Measurements from ENCODE around the gene GPC6. TPM values are rescaled to one million over a fixed set of nuclear protein-coding genes. Genes with fewer than 3 reads are reported as not detected.
A peak's percentile ranks its signal among the peaks of the same experiment; 100 is the strongest.

The GPC6 gene
- total RNA-seq, 1 donor = 77.8 TPM

GRCh38 chr13:94182185-94182761 lies 955.7 kb downstream of the GPC6 start:
- Histone ChIP-seq H3K4me1 (ENCODE audit: insufficient read depth, low read length) (no peaks in the 10 kb centered on the region), H3K4me2 (ENCODE audit: insufficient read depth, low read length) (no peak overlapping the region), H3K79me2 (ENCODE audit: insufficient read depth, low read length) (no peaks in the 10 kb centered on the region), H3K36me3 (ENCODE audit: insufficient read depth, low read length) (no peaks in the 10 kb centered on the region), H3K9me3 (ENCODE audit: low read depth, low read length) (no peaks in the 10 kb centered on the region), H3K27ac (ENCODE audit: low read depth, low read length) (no peak overlapping the region), H3K4me3 (ENCODE audit: insufficient read depth, low read length) (no peak overlapping the region), H4K20me1 (ENCODE audit: insufficient read depth, low read length) (no peaks in the 10 kb centered on the region), H2AFZ (ENCODE audit: low read length) (no peak overlapping the region), H3K27me3 (ENCODE audit: insufficient read depth, low read length) (no peaks in the 10 kb centered on the region)
- DNase-seq (ENCODE audit: insufficient read length, low spot score, missing footprints) = no peak
- no peak for TF ChIP-seq CTCF (IDR thresholded peaks at IDR 0.05; ENCODE audit: extremely low read depth, low read depth, low read length)

DNA sequence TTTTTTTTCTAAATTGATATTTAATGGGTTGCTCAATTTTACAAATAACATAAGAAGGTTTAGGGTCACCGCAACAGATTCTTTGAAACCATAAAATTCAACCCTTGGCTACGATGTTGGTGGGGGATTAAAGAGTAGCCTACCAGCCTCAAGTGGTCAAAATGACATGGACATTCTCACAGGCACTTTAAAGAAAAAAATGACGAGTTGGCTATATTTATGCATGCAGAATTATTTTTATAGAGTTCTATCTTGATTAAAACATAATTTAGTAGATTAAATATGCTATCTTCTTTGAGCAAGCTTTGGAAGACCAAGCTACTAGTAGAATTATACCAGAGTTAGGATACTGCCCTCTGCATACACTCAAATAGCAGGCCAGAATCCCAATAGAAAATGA lies 959.9 kb downstream of the GPC6 start:
- Histone ChIP-seq H2AFZ (ENCODE audit: low read length) (no peak overlapping the region), H3K4me2 (ENCODE audit: insufficient read depth, low read length) (no peak overlapping the region), H3K4me1 (ENCODE audit: insufficient read depth, low read length) (peaks cover 2% of the 10 kb centered on the region), H3K4me3 (ENCODE audit: insufficient read depth, low read length) (no peak overlapping the region), H3K27ac (ENCODE audit: low read depth, low read length) (no peak overlapping the region), H3K79me2 (ENCODE audit: insufficient read depth, low read length) (no peaks in the 10 kb centered on the region), H4K20me1 (ENCODE audit: insufficient read depth, low read length) (no peaks in the 10 kb centered on the region), H3K36me3 (ENCODE audit: insufficient read depth, low read length) (no peaks in the 10 kb centered on the region), H3K27me3 (ENCODE audit: insufficient read depth, low read length) (no peaks in the 10 kb centered on the region), H3K9me3 (ENCODE audit: low read depth, low read length) (no peaks in the 10 kb centered on the region)
- no peak for DNase-seq (ENCODE audit: insufficient read length, low spot score, missing footprints)
- TF ChIP-seq CTCF (IDR thresholded peaks at IDR 0.05; ENCODE audit: extremely low read depth, low read depth, low read length) = no peak

- Histone ChIP-seq H3K4me1 (ENCODE audit: insufficient read depth, low read length) (peaks cover 2% of the 10 kb centered on the region), H2AFZ (ENCODE audit: low read length) (no peak overlapping the region), H3K36me3 (ENCODE audit: insufficient read depth, low read length) (no peaks in the 10 kb centered on the region), H3K9me3 (ENCODE audit: low read depth, low read length) (no peaks in the 10 kb centered on the region), H3K27me3 (ENCODE audit: insufficient read depth, low read length) (no peaks in the 10 kb centered on the region), H3K4me3 (ENCODE audit: insufficient read depth, low read length) (no peak overlapping the region), H3K27ac (ENCODE audit: low read depth, low read length) (no peak overlapping the region), H3K4me2 (ENCODE audit: insufficient read depth, low read length) (no peak overlapping the region), H3K79me2 (ENCODE audit: insufficient read depth, low read length) (no peaks in the 10 kb centered on the region), H4K20me1 (ENCODE audit: insufficient read depth, low read length) (no peaks in the 10 kb centered on the region)
- no peak for DNase-seq (ENCODE audit: insufficient read length, low spot score, missing footprints)
- TF ChIP-seq CTCF (IDR thresholded peaks at IDR 0.05; ENCODE audit: extremely low read depth, low read depth, low read length) = no peak
These were observed 961.7 kb downstream of the GPC6 start for GRCh38 chr13:94188201-94188854.

DNA sequence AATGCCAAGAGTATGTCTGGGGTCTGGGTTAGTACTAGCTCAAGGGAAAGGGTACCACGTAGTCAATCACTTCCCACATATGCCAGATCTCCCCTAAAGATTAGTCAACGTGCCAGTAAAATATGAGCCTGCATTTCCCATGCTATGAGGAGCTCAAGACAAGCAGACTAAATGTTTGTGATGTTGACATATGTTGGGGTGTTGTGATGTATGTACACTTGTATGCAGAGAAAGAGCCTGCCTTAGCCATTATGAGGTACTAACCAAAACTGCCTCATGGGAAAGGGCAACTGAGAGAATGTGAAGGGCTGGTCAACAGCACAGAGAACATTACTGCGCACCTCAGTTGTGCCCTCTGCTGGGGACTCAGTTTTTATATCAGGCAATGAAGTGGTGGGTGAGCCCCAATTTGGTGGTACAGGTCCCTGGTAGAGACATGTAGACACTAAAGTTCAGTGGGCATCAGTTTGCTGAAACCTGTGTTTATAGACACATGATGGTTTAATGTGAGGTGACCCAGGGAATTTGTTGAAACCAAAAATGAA lies 965.9 kb downstream of the GPC6 start:
- H3K4me3 ChIP-seq (ENCODE audit: insufficient read depth, low read length) = no peak overlapping the region
- no peak overlapping the region for H3K27ac ChIP-seq (ENCODE audit: low read depth, low read length)
- peak; percentile 53 for TF ChIP-seq CTCF (IDR thresholded peaks at IDR 0.05; ENCODE audit: extremely low read depth, low read depth, low read length)
- H2AFZ ChIP-seq (ENCODE audit: low read length) = no peak overlapping the region
- H3K4me1 ChIP-seq (ENCODE audit: insufficient read depth, low read length) = peaks cover 13% of the 10 kb centered on the region
- no peaks in the 10 kb centered on the region for H3K27me3 ChIP-seq (ENCODE audit: insufficient read depth, low read length)
- no peaks in the 10 kb centered on the region for H4K20me1 ChIP-seq (ENCODE audit: insufficient read depth, low read length)
- H3K9me3 ChIP-seq (ENCODE audit: low read depth, low read length) = no peaks in the 10 kb centered on the region
- no peak for DNase-seq (ENCODE audit: insufficient read length, low spot score, missing footprints)
- no peaks in the 10 kb centered on the region for H3K79me2 ChIP-seq (ENCODE audit: insufficient read depth, low read length)
- no peaks in the 10 kb centered on the region for H3K36me3 ChIP-seq (ENCODE audit: insufficient read depth, low read length)
- no peak overlapping the region for H3K4me2 ChIP-seq (ENCODE audit: insufficient read depth, low read length)

All from osteoblast (primary cell).